ENCODE measurements around the gene PSEN2. TPM values are rescaled to one million over a fixed set of nuclear protein-coding genes. Genes with fewer than 3 reads are reported as not detected.

PSEN2 gene
- total RNA-seq, 1 experiment from 2014 or later, result 14.8 TPM

DNA sequence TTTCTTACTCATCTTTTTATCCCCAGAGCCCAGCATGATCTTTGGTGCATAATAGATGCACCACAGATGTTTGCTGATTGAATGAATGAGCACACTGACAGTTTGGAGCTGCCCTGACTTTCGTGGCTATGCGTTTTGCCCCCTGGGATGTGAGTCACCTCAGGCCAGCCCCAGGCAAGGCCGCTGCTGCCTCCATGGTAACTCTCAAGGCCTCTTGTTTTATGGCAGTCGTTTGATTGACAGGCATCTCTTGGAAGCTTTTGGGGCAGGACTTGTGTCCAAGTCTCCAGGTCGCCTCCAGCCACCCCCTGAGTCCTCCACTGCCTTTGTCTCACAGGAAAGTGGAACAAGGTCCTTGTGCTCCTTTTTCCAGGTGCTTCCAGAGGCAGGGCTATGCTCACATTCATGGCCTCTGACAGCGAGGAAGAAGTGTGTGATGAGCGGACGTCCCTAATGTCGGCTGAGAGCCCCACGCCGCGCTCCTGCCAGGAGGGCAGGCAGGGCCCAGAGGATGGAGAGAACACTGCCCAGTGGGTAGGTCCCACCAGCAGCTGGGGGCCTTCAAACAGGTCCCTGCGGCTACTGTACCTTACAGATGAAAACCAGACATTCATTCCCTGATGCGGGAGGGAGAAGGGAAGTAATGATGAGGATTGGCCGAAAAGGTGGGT, 11.2 kb downstream of the PSEN2 start:
- Histone ChIP-seq H3K27ac (no peak overlapping the region), H3K9me2 (ENCODE audit: insufficient read depth) (no peaks in the 10 kb centered on the region), H3K4me1 (replicated peaks; ENCODE audit: insufficient read depth) (peaks cover 13% of the 10 kb centered on the region), H4K20me1 (ENCODE audit: insufficient read depth) (no peaks in the 10 kb centered on the region), H2AFZ (no peak overlapping the region), H3K36me3 (ENCODE audit: low read depth) (peaks cover 32% of the 10 kb centered on the region), H3F3A (ENCODE audit: insufficient read depth, low read depth) (peaks cover 12% of the 10 kb centered on the region), H3K27me3 (ENCODE audit: insufficient read depth, low read depth) (no peaks in the 10 kb centered on the region), H3K4me2 (no peak overlapping the region), H3K79me2 (ENCODE audit: low read depth) (no peaks in the 10 kb centered on the region), H3K9me3 (ENCODE audit: insufficient read depth, low read depth) (no peaks in the 10 kb centered on the region), H3K4me3 (no peak overlapping the region)
- no peak for TF ChIP-seq EZH2 (IDR thresholded peaks at IDR 0.05; ENCODE audit: low read depth)
- no TSS peak for BruUV-seq (replicated peaks)
- ChIA-PET CTCF (no interaction called here), POLR2A (ENCODE audit: unreplicated experiment) (no interaction called here)
- intact Hi-C loops (cut with micrococcal nuclease; ENCODE audit: unreplicated experiment), result no loop called here
- no peak for DNase-seq

DNA sequence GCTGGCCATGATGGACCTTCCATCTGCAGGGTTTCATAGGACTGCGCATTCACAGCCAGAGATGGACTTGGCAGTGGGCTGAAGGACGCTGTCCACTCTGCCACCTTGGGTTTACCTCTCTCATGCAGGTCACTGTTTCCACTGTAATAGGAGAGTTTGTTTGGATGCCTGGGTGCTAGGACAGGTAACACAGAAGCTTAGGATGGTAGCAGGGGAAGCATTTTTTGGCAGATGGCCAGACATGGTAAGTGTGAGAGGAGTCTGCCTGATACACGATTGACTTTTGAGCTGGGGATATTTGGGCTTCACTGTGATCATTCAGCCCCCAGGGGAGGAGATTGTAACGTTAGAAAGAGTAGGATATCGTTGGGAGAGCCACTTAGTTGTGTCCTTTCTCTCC, 11.8 kb downstream of the PSEN2 start:
- H3K27ac ChIP-seq, result no peak overlapping the region
- peaks cover 12% of the 10 kb centered on the region; the same call in 1 of the 2 replicates for H3F3A ChIP-seq (ENCODE audit: insufficient read depth, low read depth)
- H2AFZ ChIP-seq, result no peak overlapping the region
- no TSS peak for BruUV-seq (replicated peaks)
- intact Hi-C loops (cut with micrococcal nuclease; ENCODE audit: unreplicated experiment), result no loop called here
- peaks cover 13% of the 10 kb centered on the region for H3K4me1 ChIP-seq (replicated peaks; ENCODE audit: insufficient read depth)
- H3K9me2 ChIP-seq (ENCODE audit: insufficient read depth), result no peaks in the 10 kb centered on the region
- no peaks in the 10 kb centered on the region for H3K27me3 ChIP-seq (ENCODE audit: insufficient read depth, low read depth)
- H3K79me2 ChIP-seq (ENCODE audit: low read depth), result no peaks in the 10 kb centered on the region
- no peaks in the 10 kb centered on the region for H4K20me1 ChIP-seq (ENCODE audit: insufficient read depth)
- peaks cover 32% of the 10 kb centered on the region for H3K36me3 ChIP-seq (ENCODE audit: low read depth)
- no peak for DNase-seq
- ChIA-PET CTCF (no interaction called here), POLR2A (ENCODE audit: unreplicated experiment) (no interaction called here)
- no peaks in the 10 kb centered on the region for H3K9me3 ChIP-seq (ENCODE audit: insufficient read depth, low read depth)
- no peak for TF ChIP-seq EZH2 (IDR thresholded peaks at IDR 0.05; ENCODE audit: low read depth)
- TF ChIP-seq, protein P1, sequence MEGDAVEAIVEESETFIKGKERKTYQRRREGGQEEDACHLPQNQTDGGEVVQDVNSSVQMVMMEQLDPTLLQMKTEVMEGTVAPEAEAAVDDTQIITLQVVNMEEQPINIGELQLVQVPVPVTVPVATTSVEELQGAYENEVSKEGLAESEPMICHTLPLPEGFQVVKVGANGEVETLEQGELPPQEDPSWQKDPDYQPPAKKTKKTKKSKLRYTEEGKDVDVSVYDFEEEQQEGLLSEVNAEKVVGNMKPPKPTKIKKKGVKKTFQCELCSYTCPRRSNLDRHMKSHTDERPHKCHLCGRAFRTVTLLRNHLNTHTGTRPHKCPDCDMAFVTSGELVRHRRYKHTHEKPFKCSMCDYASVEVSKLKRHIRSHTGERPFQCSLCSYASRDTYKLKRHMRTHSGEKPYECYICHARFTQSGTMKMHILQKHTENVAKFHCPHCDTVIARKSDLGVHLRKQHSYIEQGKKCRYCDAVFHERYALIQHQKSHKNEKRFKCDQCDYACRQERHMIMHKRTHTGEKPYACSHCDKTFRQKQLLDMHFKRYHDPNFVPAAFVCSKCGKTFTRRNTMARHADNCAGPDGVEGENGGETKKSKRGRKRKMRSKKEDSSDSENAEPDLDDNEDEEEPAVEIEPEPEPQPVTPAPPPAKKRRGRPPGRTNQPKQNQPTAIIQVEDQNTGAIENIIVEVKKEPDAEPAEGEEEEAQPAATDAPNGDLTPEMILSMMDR (conservative IDR thresholded peaks at IDR 0.05), result no peak
- no peak overlapping the region for H3K4me3 ChIP-seq
- H3K4me2 ChIP-seq, result no peak overlapping the region

DNA sequence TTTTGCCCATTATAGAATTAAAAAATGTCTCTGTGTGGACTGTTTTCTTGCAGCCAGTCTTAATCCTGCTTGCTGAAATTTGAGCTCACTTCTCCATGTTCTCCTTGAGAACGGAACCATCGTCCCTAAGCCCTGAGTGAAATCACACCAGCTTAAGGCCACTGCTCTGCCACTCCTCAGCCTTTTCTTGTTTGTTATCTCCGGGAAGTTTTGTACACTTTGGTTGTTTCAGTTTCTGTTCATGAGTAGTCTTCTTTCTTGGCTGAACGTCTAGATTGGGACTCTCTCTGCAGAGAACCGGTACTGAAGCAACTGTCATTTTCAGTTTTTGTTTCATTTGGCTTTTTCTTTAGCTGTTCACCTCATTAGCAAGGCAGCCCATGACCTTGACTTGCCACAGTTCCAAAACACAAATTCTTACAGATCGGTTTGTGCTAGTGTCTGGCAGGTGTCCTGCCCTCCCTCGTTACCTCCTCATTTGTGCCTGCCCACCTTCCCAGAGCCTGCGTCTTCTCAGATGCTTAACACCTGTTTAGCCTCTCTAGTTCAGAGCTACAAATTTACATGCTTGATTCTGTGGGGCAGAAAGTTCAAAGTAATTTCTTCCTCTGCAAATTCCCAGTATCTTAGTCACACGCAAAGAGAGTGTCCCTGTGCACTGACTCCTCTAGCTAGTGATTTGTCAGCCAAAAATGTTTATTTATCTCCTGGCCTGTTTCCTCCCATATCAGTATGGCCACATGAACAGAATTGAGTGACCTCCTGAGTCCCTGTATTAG, 12.4 kb downstream of the PSEN2 start:
- DNase-seq, result no peak
- H3K4me2 ChIP-seq, result no peak overlapping the region
- H3F3A ChIP-seq (ENCODE audit: insufficient read depth, low read depth), result peaks cover 12% of the 10 kb centered on the region; the same call in 1 of the 2 replicates
- no peaks in the 10 kb centered on the region for H3K9me2 ChIP-seq (ENCODE audit: insufficient read depth)
- peaks cover 13% of the 10 kb centered on the region for H3K4me1 ChIP-seq (replicated peaks; ENCODE audit: insufficient read depth)
- H3K36me3 ChIP-seq (ENCODE audit: low read depth), result peaks cover 27% of the 10 kb centered on the region
- POLR2A ChIA-PET (ENCODE audit: unreplicated experiment), result no interaction called here
- no peak overlapping the region for H2AFZ ChIP-seq
- no peaks in the 10 kb centered on the region for H4K20me1 ChIP-seq (ENCODE audit: insufficient read depth)
- H3K79me2 ChIP-seq (ENCODE audit: low read depth), result no peaks in the 10 kb centered on the region
- CTCF ChIA-PET, result no interaction called here
- H3K27me3 ChIP-seq (ENCODE audit: insufficient read depth, low read depth), result no peaks in the 10 kb centered on the region
- no peak overlapping the region for H3K27ac ChIP-seq
- intact Hi-C loops (cut with micrococcal nuclease; ENCODE audit: unreplicated experiment), result no loop called here
- no TSS peak for BruUV-seq (replicated peaks)
- H3K9me3 ChIP-seq (ENCODE audit: insufficient read depth, low read depth), result no peaks in the 10 kb centered on the region
- H3K4me3 ChIP-seq, result no peak overlapping the region
- TF ChIP-seq EZH2 (IDR thresholded peaks at IDR 0.05; ENCODE audit: low read depth), result no peak

DNA sequence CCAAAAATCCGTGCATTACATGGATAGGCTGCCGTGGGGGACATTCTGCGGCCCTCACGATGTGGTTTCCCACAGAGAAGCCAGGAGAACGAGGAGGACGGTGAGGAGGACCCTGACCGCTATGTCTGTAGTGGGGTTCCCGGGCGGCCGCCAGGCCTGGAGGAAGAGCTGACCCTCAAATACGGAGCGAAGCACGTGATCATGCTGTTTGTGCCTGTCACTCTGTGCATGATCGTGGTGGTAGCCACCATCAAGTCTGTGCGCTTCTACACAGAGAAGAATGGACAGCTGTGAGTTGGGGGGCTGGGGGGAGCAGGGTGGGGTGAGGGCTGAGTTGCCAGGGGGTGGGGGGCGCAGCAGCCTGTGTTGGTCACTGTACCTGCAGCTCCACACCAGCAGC, 13.2 kb downstream of the PSEN2 start:
- Histone ChIP-seq H3K9me2 (ENCODE audit: insufficient read depth) (no peaks in the 10 kb centered on the region), H2AFZ (no peak overlapping the region), H4K20me1 (ENCODE audit: insufficient read depth) (no peaks in the 10 kb centered on the region), H3K27me3 (ENCODE audit: insufficient read depth, low read depth) (no peaks in the 10 kb centered on the region), H3K27ac (no peak overlapping the region), H3K4me2 (no peak overlapping the region), H3K79me2 (ENCODE audit: low read depth) (no peaks in the 10 kb centered on the region), H3F3A (ENCODE audit: insufficient read depth, low read depth) (peaks cover 12% of the 10 kb centered on the region; the same call in 1 of the 2 replicates), H3K4me3 (no peak overlapping the region), H3K9me3 (ENCODE audit: insufficient read depth, low read depth) (no peaks in the 10 kb centered on the region), H3K36me3 (ENCODE audit: low read depth) (peaks cover 27% of the 10 kb centered on the region), H3K4me1 (replicated peaks; ENCODE audit: insufficient read depth) (peaks cover 13% of the 10 kb centered on the region)
- CTCF ChIA-PET, result no interaction called here
- no peak for DNase-seq
- TF ChIP-seq EZH2 (IDR thresholded peaks at IDR 0.05; ENCODE audit: low read depth), result no peak
- TF ChIP-seq, protein P1 (conservative IDR thresholded peaks at IDR 0.05), result no peak
- POLR2A ChIA-PET (ENCODE audit: unreplicated experiment), result no interaction called here
- no TSS peak for BruUV-seq (replicated peaks)
- intact Hi-C loops (cut with micrococcal nuclease; ENCODE audit: unreplicated experiment), result no loop called here
